ENCODE measurements around the gene PLEKHB2.

The PLEKHB2 gene

DNA sequence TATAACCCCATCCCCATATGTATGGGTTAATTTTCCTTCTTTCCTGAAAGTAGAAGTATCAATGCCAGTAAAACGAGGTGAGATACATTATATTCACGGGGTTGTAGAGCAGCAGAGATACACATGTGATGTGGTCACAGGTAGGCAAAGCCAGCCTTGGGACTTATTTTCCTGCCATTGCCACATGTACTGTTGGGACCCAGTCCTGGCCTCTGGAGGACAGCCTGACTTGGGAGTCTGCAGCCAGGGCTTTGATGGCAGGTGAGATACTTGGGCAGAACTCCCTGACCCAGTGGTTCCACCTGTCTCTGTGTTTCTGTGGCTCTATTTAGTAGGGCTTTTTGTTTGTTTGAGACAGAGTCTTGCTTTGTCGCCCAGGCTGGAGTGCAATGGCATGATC, 18.1 kb downstream of the PLEKHB2 start:
- no peak for DNase-seq (ENCODE audit: extremely low spot score)
- CTCF ChIA-PET = interaction anchor here (1.1 to 1.8 kb wide), 3 partner anchors 10 to 15 kb away, joined by 3 to 5 read pairs (median 4); no protein-coding TSS in a partner anchor
- POLR2A ChIA-PET = no interaction called here
- no peak for TF ChIP-seq CTCF (IDR thresholded peaks at IDR 0.05; ENCODE audit: control extremely low read depth, extremely low read depth, low read depth, missing control alignments)

DNA sequence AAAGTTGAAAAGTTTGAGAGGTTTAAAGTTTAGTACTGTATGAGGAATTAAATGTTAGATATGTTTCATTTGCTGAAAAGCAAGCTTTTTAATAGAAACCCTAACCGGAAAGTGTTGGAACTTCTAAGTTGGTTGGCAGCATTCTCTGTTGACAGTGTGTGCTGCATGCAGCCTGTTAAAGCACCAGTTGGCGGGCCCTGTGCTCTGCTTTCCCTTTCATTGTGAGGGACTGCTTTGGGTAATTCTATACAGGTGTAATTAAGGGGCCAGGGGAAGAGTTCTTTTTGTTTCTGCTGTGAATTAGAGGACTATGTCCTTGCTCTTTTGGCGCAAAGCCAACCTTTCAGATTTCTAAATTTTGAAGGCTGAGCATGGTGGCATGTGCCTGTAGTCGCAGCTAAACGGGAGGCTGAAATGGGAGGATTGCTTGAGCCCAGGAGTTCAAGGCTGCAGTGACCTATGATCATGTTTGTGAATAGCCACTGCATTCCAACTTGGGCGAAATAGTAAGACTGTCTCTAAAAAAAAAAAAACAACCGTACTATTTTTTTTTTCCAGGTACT, 20.1 kb downstream of the PLEKHB2 start:
- no peak for DNase-seq (ENCODE audit: extremely low spot score)
- CTCF ChIA-PET = no interaction called here
- no peak for TF ChIP-seq CTCF (IDR thresholded peaks at IDR 0.05; ENCODE audit: control extremely low read depth, extremely low read depth, low read depth, missing control alignments)
- POLR2A ChIA-PET = no interaction called here

GRCh38 chr2:131126436-131126835, 21.3 kb downstream of the PLEKHB2 start:
- ChIA-PET POLR2A (no interaction called here), CTCF (interaction anchor here (1.7 kb wide), 1 partner anchor 8 kb away, joined by 5 read pairs; no protein-coding TSS in a partner anchor)
- DNase-seq (ENCODE audit: extremely low spot score) = no peak
- no peak for TF ChIP-seq CTCF (IDR thresholded peaks at IDR 0.05; ENCODE audit: control extremely low read depth, extremely low read depth, low read depth, missing control alignments)

- no peak for DNase-seq (ENCODE audit: extremely low spot score)
- ChIA-PET CTCF (interaction anchor here (1.7 kb wide), 1 partner anchor 9 kb away, joined by 5 read pairs; no protein-coding TSS in a partner anchor), POLR2A (no interaction called here)
- no peak for TF ChIP-seq CTCF (IDR thresholded peaks at IDR 0.05; ENCODE audit: control extremely low read depth, extremely low read depth, low read depth, missing control alignments)
These were observed 21.9 kb downstream of the PLEKHB2 start for GRCh38 chr2:131127076-131127475.

GRCh38 chr2:131127981-131128380, 22.8 kb downstream of the PLEKHB2 start:
- ChIA-PET POLR2A (no interaction called here), CTCF (no interaction called here)
- TF ChIP-seq CTCF (IDR thresholded peaks at IDR 0.05; ENCODE audit: control extremely low read depth, extremely low read depth, low read depth, missing control alignments) = no peak
- DNase-seq (ENCODE audit: extremely low spot score) = no peak

- ChIA-PET CTCF (interaction anchor here (1.2 to 1.6 kb wide), 3 partner anchors 16 to 40 kb away, joined by 3 to 4 read pairs (median 3); no protein-coding TSS in a partner anchor), POLR2A (no interaction called here)
- no peak for TF ChIP-seq CTCF (IDR thresholded peaks at IDR 0.05; ENCODE audit: control extremely low read depth, extremely low read depth, low read depth, missing control alignments)
- no peak for DNase-seq (ENCODE audit: extremely low spot score)
These were observed 25.1 kb downstream of the PLEKHB2 start for GRCh38 chr2:131130298-131130596.
